Stomach (tissue), 9 donors: ENCODE data around the gene LRMDA. TPM values are rescaled to one million over a fixed set of nuclear protein-coding genes. Genes with fewer than 3 reads are reported as not detected.
A peak's percentile ranks its signal among the peaks of the same experiment; 100 is the strongest.

ENCODE experiments used
- DNase-seq, 2 donors: peaks; one replicate each; pipeline versions ENCODE4 v3.0.0 to v3.0.0-alpha.2; 2013 to 2019
- H3K27ac ChIP-seq, 5 donors: fragments of 200-600 bp in 4 of 5; sonication (generic) in 4 of 5; one replicate each; pipeline ENCODE4 v1.5.1; 2013 to 2019; ENCODE audit warnings: mild to moderate bottlenecking in 1 of 5, moderate library complexity in 1 of 5
- H3K27me3 ChIP-seq, 3 donors: fragments of 200-600 bp; sonication (generic); one replicate each; pipeline ENCODE4 v1.5.1; 2017 to 2019; ENCODE audit warnings: mixed run types in 1 of 3
- H3K36me3 ChIP-seq, 4 donors: fragments of 200-600 bp; sonication (generic); 1 replicate in 3 of 4; 2 replicates in 1 of 4; pipeline ENCODE4 v1.5.1; 2016 to 2019
- H3K4me1 ChIP-seq, 4 donors: fragments of 200-600 bp; sonication (generic); one replicate each; pipeline ENCODE4 v1.5.1; 2016 to 2019
- H3K4me3 ChIP-seq, 4 donors: fragments of 200-600 bp; sonication (generic) in 3 of 4; one replicate each; pipeline ENCODE4 v1.5.1; 2016 to 2019; ENCODE audit warnings: mild to moderate bottlenecking in 1 of 4
- H3K9me3 ChIP-seq, 4 donors: fragments of 200-600 bp; sonication (generic); one replicate each; pipeline ENCODE4 v1.5.1; 2016 to 2019
- EP300 ChIP-seq: sonication (generic); formaldehyde crosslinking; IDR thresholded peaks from one replicate; pipeline ENCODE4 v1.6.1; 2017; ENCODE audit warnings: antibody characterized with exemption
- POLR2A ChIP-seq, 4 donors: fragments of 450-650 bp; IDR thresholded peaks; one replicate each; pipeline ENCODE4 v1.6.1; 2016; ENCODE audit warnings: antibody characterized with exemption in 4 of 4, control low read depth in 2 of 4, mild to moderate bottlenecking in 1 of 4, moderate library complexity in 1 of 4
- POLR2AphosphoS5 ChIP-seq, 3 donors: sonication (generic); formaldehyde crosslinking; IDR thresholded peaks; one replicate each; pipeline ENCODE4 v1.6.1; 2016; ENCODE audit warnings: antibody characterized with exemption in 3 of 3
- WGBS, 5 donors: extraction: QIAGEN DNeasy Blood & Tissue Kit in 3 of 5; methylation state at CpG; one replicate each; pipeline versions ENCODE4 v1.1.5 to v1.1.7; 2013 to 2018; 5-methylcytosine and 5-hydroxymethylcytosine counted together
- intact Hi-C: fragments of 100-400 bp; cut with DNase I; formaldehyde crosslinking; loops from one replicate; pipeline ENCODE4 v1.15.1; 2023; ENCODE audit warnings: low total_unique reads
- polyA plus RNA-seq, 3 donors: library from polyadenylated mRNA; stranded (reverse); fragments of 200-250 nt; gene quantifications; one replicate each; pipeline ENCODE4 v1.2.3, GENCODE V29; 2013
- total RNA-seq, 5 donors: library from RNA; depleted of rRNA; stranded (reverse); fragments of >200 nt; gene quantifications; one replicate each; pipeline versions ENCODE4 v1.1.0 to v1.2.3, GENCODE V29; 2014 to 2016
- TF ChIP-seq, protein P1 (sequence below), 7 experiments: fragments of 450-650 bp in 4 of 7; fragments of 200-600 bp in 3 of 7; sonication (generic) in 3 of 7; IDR thresholded peaks; one replicate each; pipeline ENCODE4 v1.5.1; 2016 to 2019; ENCODE audit warnings: antibody characterized with exemption in 7 of 7, control low read depth in 2 of 7, mild to moderate bottlenecking in 1 of 7
- donor health status: healthy with polysubstance abuse.
- donor health status: Bipolar disorder and iron deficiency.
- donor health status: healthy.

The LRMDA gene
- total and polyA plus RNA-seq, 8 donors: 1.3 to 30.2 (median 13.6) TPM; not detected in 1

DNA sequence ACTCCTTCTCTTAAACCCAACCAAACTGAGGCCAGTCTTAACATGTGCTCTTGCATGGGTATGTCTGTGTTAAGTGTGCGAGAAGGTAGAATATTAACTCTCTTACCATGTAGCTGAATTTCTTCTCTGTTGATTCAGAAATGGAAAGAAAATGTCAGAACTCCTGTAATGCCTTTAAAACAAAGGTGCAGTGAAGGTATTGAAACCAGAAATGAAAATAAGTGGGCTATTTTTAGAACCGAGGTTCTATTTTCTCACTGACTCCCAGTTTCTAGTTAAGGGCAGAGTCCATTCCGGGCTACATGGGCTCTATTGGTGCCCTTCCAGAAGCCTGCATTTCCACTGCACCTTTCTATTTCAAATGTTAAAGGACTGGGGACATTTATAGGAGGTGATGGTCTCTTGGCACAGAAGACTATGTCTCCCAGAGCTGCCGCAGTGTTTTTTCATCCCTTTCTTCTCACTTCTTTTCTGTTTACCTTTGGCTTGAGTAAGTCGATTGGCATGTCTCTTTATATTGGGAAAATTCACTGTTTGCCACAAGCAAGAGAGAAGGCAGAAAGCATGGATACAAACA is 174.9 kb downstream of the LRMDA start:
- peak in 1 of 2 donors; percentile 53 for DNase-seq
- WGBS, 5 donors: 36 to 60% (median 51%) methylated on average over 5 of the region's 5 CpGs
- Histone ChIP-seq H3K27me3 (no peaks in the 10 kb centered on the region), H3K9me3 (no peaks in the 10 kb centered on the region), H3K4me1 (peaks cover 0 to 16% (median 7%) of the 10 kb centered on the region in 4 donors), H3K27ac (peak overlapping the region in 4 of 5 donors; percentile 17 to 72 (median 48)), H3K36me3 (no peaks in the 10 kb centered on the region), H3K4me3 (no peak overlapping the region)
- TF ChIP-seq EP300: no peak
- TF ChIP-seq POLR2A (IDR thresholded peaks at IDR 0.05): no peak
- no peak for TF ChIP-seq POLR2AphosphoS5 (IDR thresholded peaks at IDR 0.05)
- TF ChIP-seq, protein P1, sequence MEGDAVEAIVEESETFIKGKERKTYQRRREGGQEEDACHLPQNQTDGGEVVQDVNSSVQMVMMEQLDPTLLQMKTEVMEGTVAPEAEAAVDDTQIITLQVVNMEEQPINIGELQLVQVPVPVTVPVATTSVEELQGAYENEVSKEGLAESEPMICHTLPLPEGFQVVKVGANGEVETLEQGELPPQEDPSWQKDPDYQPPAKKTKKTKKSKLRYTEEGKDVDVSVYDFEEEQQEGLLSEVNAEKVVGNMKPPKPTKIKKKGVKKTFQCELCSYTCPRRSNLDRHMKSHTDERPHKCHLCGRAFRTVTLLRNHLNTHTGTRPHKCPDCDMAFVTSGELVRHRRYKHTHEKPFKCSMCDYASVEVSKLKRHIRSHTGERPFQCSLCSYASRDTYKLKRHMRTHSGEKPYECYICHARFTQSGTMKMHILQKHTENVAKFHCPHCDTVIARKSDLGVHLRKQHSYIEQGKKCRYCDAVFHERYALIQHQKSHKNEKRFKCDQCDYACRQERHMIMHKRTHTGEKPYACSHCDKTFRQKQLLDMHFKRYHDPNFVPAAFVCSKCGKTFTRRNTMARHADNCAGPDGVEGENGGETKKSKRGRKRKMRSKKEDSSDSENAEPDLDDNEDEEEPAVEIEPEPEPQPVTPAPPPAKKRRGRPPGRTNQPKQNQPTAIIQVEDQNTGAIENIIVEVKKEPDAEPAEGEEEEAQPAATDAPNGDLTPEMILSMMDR (IDR thresholded peaks at IDR 0.05): no peak
- intact Hi-C loops: no loop called here

DNA sequence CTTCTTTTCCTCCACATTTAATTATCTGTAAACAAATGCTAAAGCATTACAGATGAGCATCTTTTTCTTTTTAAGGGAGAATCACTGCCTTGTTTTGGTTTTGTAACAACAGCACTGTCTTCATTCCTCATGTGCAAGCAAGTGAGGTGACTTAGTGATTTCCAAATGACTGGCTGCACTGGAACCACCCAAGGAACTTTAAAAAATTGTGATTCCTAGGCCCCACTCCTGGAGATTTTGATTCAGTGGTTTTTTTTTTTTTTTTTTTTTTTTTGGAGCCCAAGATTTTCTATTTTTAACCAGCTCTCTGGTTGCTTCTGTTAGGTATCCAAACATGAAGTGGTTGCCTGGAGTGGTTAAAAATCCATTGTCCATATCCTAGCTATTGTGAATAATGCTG is 176.2 kb downstream of the LRMDA start:
- H3K4me1 ChIP-seq: peaks cover 0 to 28% (median 10%) of the 10 kb centered on the region in 4 donors
- intact Hi-C loops: no loop called here
- TF ChIP-seq, protein P1 (IDR thresholded peaks at IDR 0.05): no peak
- TF ChIP-seq POLR2AphosphoS5 (IDR thresholded peaks at IDR 0.05): no peak
- no peak for TF ChIP-seq POLR2A (IDR thresholded peaks at IDR 0.05)
- TF ChIP-seq EP300: no peak
- DNase-seq: no peak
- H3K36me3 ChIP-seq: no peaks in the 10 kb centered on the region
- no peak overlapping the region for H3K27ac ChIP-seq
- no peaks in the 10 kb centered on the region for H3K9me3 ChIP-seq
- no peaks in the 10 kb centered on the region for H3K27me3 ChIP-seq
- no peak overlapping the region for H3K4me3 ChIP-seq

DNA sequence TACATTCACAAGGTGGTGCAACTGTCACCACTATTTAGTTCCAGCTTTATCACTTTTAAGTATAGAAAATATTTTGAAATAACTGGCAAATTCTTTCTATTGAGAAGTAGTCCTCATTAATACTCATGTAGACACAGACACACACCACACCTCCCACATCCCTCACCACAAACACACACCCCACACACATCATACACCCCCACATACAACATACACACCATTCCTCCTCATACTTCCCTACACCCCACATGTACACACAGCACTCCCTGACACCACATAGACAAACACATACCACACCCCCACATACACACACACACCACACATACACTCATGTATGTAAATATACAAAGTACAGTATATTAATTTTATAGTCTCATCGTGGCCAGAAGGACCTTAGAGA is 178.8 kb downstream of the LRMDA start:
- DNase-seq: no peak
- 0 to 36% (median 18%) methylated on average over 1 of the region's 1 CpG for WGBS, 5 donors

DNA sequence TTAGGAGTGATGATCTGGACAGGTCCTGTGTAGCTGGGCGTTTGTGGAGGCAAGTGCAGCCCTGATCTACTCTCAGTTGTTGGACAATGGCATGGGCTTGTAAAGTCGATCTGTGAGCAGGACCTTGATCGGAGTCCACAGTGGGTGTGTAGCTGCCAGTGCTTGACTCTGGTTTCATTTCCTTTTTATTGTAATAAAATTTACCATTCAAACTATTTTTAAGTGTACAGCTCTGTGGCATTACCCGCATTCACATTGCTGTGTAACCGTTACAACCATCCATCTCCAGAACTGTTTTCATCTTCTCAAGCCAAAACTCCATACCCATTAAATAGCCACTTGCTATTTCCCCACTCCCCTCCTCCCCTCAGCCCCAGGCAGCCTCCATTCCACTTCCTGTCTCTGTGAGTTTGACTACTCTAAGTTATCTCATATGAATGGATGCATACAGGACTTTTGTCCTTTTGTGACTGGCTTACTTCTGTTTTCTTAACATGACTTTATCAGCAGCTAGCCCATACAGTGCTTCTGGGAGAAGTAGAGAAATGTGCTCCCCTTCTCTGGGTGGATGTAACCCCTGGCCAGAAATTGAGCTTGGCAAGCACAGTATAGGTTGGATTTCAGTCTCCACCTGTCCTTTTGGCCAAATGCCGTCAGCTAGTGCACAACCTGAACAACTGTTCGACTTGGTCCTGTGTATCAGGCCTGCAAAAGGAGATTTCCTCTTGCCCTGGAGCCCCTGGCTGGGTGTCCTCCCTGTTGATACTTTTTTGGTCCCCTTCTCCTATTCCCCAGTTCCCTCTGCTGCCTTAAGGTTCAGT is 180.0 kb downstream of the LRMDA start:
- DNase-seq: no peak
- Histone ChIP-seq H3K9me3 (no peaks in the 10 kb centered on the region), H3K4me1 (peaks cover 8 to 51% (median 18%) of the 10 kb centered on the region in 4 donors), H3K27me3 (no peaks in the 10 kb centered on the region), H3K36me3 (no peaks in the 10 kb centered on the region), H3K27ac (peak overlapping the region in 3 of 5 donors; percentile 24 to 51 (median 30)), H3K4me3 (no peak overlapping the region)
- 67 to 82% (median 76%) methylated on average over 7 of the region's 7 CpGs for WGBS, 5 donors
- TF ChIP-seq EP300 (no peak), POLR2AphosphoS5 (IDR thresholded peaks at IDR 0.05) (no peak), POLR2A (IDR thresholded peaks at IDR 0.05) (no peak)
- TF ChIP-seq, protein P1 (IDR thresholded peaks at IDR 0.05): no peak
- intact Hi-C loops: no loop called here

More for the DNA sequence above, 178.8 kb downstream of the LRMDA start:
- Histone ChIP-seq H3K36me3 (no peaks in the 10 kb centered on the region), H3K4me1 (peaks cover 8 to 52% (median 23%) of the 10 kb centered on the region in 4 donors), H3K4me3 (no peak overlapping the region), H3K27me3 (no peaks in the 10 kb centered on the region), H3K27ac (no peak overlapping the region), H3K9me3 (no peaks in the 10 kb centered on the region)
- TF ChIP-seq POLR2AphosphoS5 (IDR thresholded peaks at IDR 0.05) (no peak), EP300 (no peak), POLR2A (IDR thresholded peaks at IDR 0.05) (no peak)
- TF ChIP-seq, protein P1 (IDR thresholded peaks at IDR 0.05): no peak
- intact Hi-C loops: no loop called here
